Suprapubic skin (tissue), 4 donors: ENCODE data around the gene NIPBL. TPM values are rescaled to one million over a fixed set of nuclear protein-coding genes. Genes with fewer than 3 reads are reported as not detected.
A peak's percentile ranks its signal among the peaks of the same experiment; 100 is the strongest.

Experiments used
- DNase-seq, 2 donors: peaks; one replicate each; pipeline ENCODE4 v3.0.0-alpha.2; 2019; ENCODE audit warnings: low spot score in 2 of 2
- H3K27ac ChIP-seq: fragments of 200-600 bp; sonication (generic); one replicate; pipeline ENCODE4 v1.5.1; 2019
- H3K27me3 ChIP-seq: fragments of 200-600 bp; sonication (generic); one replicate; pipeline ENCODE4 v1.5.1; 2019
- H3K36me3 ChIP-seq: fragments of 200-600 bp; sonication (generic); one replicate; pipeline ENCODE4 v1.5.1; 2019
- H3K4me1 ChIP-seq: fragments of 200-600 bp; sonication (generic); one replicate; pipeline ENCODE4 v1.5.1; 2019
- H3K4me3 ChIP-seq: fragments of 200-600 bp; sonication (generic); one replicate; pipeline ENCODE4 v1.5.1; 2019; ENCODE audit warnings: mild to moderate bottlenecking
- H3K9me3 ChIP-seq: fragments of 200-600 bp; sonication (generic); one replicate; pipeline ENCODE4 v1.5.1; 2019
- EP300 ChIP-seq: sonication (generic); formaldehyde crosslinking; IDR thresholded peaks from one replicate; pipeline ENCODE4 v1.6.1; 2017; ENCODE audit warnings: antibody characterized with exemption
- POLR2A ChIP-seq, 2 donors: fragments of 450-650 bp; IDR thresholded peaks; one replicate each; pipeline ENCODE4 v1.6.1; 2017; ENCODE audit warnings: antibody characterized with exemption in 2 of 2, mild to moderate bottlenecking in 2 of 2, moderate library complexity in 2 of 2
- POLR2AphosphoS5 ChIP-seq, 3 donors: sonication (generic); formaldehyde crosslinking; IDR thresholded peaks; one replicate each; pipeline ENCODE4 v1.6.1; 2017; ENCODE audit warnings: antibody characterized with exemption in 3 of 3
- WGBS: methylation state at CpG from one replicate; pipeline ENCODE4 v1.1.5; 2018; 5-methylcytosine and 5-hydroxymethylcytosine counted together
- total RNA-seq, 4 donors: library from RNA; depleted of rRNA; stranded (reverse); fragments of >200 nt; gene quantifications; one replicate each; pipeline ENCODE4 v1.1.0, GENCODE V29; 2016
- TF ChIP-seq, protein P1 (sequence below), 2 donors: fragments of 200-600 bp in 1 of 2; fragments of 450-650 bp in 1 of 2; sonication (generic) in 1 of 2; IDR thresholded peaks; one replicate each; pipeline ENCODE4 v1.5.1; 2016 to 2019; ENCODE audit warnings: antibody characterized with exemption in 2 of 2, mild to moderate bottlenecking in 1 of 2, moderate library complexity in 1 of 2

Gene NIPBL
- total RNA-seq, 4 donors from 2014 or later = 40.3 to 123 (median 60.4) TPM

GRCh38 chr5:36944607-36945225, 68.1 kb downstream of the NIPBL start:
- TF ChIP-seq EP300 = no peak
- TF ChIP-seq, protein P1, sequence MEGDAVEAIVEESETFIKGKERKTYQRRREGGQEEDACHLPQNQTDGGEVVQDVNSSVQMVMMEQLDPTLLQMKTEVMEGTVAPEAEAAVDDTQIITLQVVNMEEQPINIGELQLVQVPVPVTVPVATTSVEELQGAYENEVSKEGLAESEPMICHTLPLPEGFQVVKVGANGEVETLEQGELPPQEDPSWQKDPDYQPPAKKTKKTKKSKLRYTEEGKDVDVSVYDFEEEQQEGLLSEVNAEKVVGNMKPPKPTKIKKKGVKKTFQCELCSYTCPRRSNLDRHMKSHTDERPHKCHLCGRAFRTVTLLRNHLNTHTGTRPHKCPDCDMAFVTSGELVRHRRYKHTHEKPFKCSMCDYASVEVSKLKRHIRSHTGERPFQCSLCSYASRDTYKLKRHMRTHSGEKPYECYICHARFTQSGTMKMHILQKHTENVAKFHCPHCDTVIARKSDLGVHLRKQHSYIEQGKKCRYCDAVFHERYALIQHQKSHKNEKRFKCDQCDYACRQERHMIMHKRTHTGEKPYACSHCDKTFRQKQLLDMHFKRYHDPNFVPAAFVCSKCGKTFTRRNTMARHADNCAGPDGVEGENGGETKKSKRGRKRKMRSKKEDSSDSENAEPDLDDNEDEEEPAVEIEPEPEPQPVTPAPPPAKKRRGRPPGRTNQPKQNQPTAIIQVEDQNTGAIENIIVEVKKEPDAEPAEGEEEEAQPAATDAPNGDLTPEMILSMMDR (IDR thresholded peaks at IDR 0.05) = peak in 1 of 2 donors; percentile 35
- no peak overlapping the region for H3K27ac ChIP-seq
- no peaks in the 10 kb centered on the region for H3K36me3 ChIP-seq
- H3K9me3 ChIP-seq = no peaks in the 10 kb centered on the region
- WGBS = 64% methylated on average over 4 of the region's 4 CpGs
- H3K4me3 ChIP-seq = no peak overlapping the region
- no peaks in the 10 kb centered on the region for H3K27me3 ChIP-seq
- H3K4me1 ChIP-seq = peaks cover 16% of the 10 kb centered on the region
- DNase-seq = no peak

- H3K36me3 ChIP-seq = no peaks in the 10 kb centered on the region
- TF ChIP-seq POLR2A (IDR thresholded peaks at IDR 0.05) (no peak), POLR2AphosphoS5 (IDR thresholded peaks at IDR 0.05) (no peak), EP300 (no peak)
- TF ChIP-seq, protein P1 (IDR thresholded peaks at IDR 0.05) = no peak
- no peaks in the 10 kb centered on the region for H3K9me3 ChIP-seq
- DNase-seq = no peak
- no peak overlapping the region for H3K4me3 ChIP-seq
- H3K4me1 ChIP-seq = peaks cover 19% of the 10 kb centered on the region
- no peaks in the 10 kb centered on the region for H3K27me3 ChIP-seq
- H3K27ac ChIP-seq = no peak overlapping the region
Observed at GRCh38 chr5:36945687-36946086, 69.1 kb downstream of the NIPBL start.

GRCh38 chr5:36946101-36946500, 69.5 kb downstream of the NIPBL start:
- no peak for TF ChIP-seq POLR2AphosphoS5 (IDR thresholded peaks at IDR 0.05)
- TF ChIP-seq, protein P1 (IDR thresholded peaks at IDR 0.05) = no peak
- no peak for TF ChIP-seq EP300
- H3K36me3 ChIP-seq = no peaks in the 10 kb centered on the region
- no peaks in the 10 kb centered on the region for H3K9me3 ChIP-seq
- no peaks in the 10 kb centered on the region for H3K27me3 ChIP-seq
- DNase-seq = no peak
- no peak overlapping the region for H3K27ac ChIP-seq
- H3K4me1 ChIP-seq = peaks cover 23% of the 10 kb centered on the region
- no peak overlapping the region for H3K4me3 ChIP-seq

GRCh38 chr5:36948041-36948440, 71.5 kb downstream of the NIPBL start:
- Histone ChIP-seq H3K4me3 (no peak overlapping the region), H3K27me3 (no peaks in the 10 kb centered on the region), H3K9me3 (no peaks in the 10 kb centered on the region), H3K36me3 (no peaks in the 10 kb centered on the region), H3K27ac (no peak overlapping the region), H3K4me1 (peaks cover 36% of the 10 kb centered on the region)
- no peak for DNase-seq
- TF ChIP-seq, protein P1 (IDR thresholded peaks at IDR 0.05) = no peak
- TF ChIP-seq EP300 = no peak
- no peak for TF ChIP-seq POLR2A (IDR thresholded peaks at IDR 0.05)
- TF ChIP-seq POLR2AphosphoS5 (IDR thresholded peaks at IDR 0.05) = no peak

DNA sequence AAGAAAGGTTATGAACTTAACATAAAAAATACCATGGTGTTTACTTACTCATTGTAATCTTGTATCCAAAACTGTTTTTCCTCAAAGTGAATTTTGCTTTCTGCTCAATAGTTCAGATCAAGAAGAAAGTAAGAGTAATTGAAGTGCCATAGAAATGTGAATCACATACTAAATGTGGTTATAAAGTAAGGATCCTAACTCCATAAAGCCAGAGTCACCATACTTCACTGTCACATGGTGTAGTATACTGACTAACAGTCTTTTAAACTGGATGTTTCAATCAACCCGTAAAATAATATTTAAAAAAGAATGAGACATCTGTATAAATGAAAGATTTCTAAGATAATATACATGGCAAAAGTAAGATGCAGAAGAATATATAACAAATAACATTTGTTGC, 72.1 kb downstream of the NIPBL start:
- Histone ChIP-seq H3K4me3 (no peak overlapping the region), H3K4me1 (peaks cover 41% of the 10 kb centered on the region), H3K27ac (no peak overlapping the region), H3K9me3 (no peaks in the 10 kb centered on the region), H3K36me3 (no peaks in the 10 kb centered on the region), H3K27me3 (no peaks in the 10 kb centered on the region)
- DNase-seq = no peak
- WGBS = 59% methylated on average over 1 of the region's 1 CpG
- TF ChIP-seq, protein P1 (IDR thresholded peaks at IDR 0.05) = no peak
- no peak for TF ChIP-seq POLR2AphosphoS5 (IDR thresholded peaks at IDR 0.05)
- no peak for TF ChIP-seq EP300
- no peak for TF ChIP-seq POLR2A (IDR thresholded peaks at IDR 0.05)
